Osteocyte (in vitro differentiated cells): ENCODE data around the gene RGP1. TPM values are rescaled to one million over a fixed set of nuclear protein-coding genes. Genes with fewer than 3 reads are reported as not detected.

ENCODE experiments used
- DNase-seq: peaks from one replicate; pipeline ENCODE4 v3.0.0; 2021; ENCODE audit warnings: mixed read lengths; ENCODE audit not compliant: unreplicated experiment; ENCODE audit errors: extremely low spot score
- H3K27ac Mint-ChIP-seq: one replicate; pipeline ENCODE4 v1.8.0; 2021; ENCODE audit warnings: mild to moderate bottlenecking, mixed read lengths; ENCODE audit not compliant: unreplicated experiment
- H3K27me3 Mint-ChIP-seq: one replicate; pipeline ENCODE4 v1.8.0; 2021; ENCODE audit warnings: mixed read lengths; ENCODE audit not compliant: unreplicated experiment
- H3K36me3 Mint-ChIP-seq: one replicate; pipeline ENCODE4 v1.8.0; 2021; ENCODE audit warnings: mixed read lengths; ENCODE audit not compliant: unreplicated experiment
- H3K4me1 Mint-ChIP-seq: one replicate; pipeline ENCODE4 v1.8.0; 2021; ENCODE audit warnings: mixed read lengths; ENCODE audit not compliant: unreplicated experiment
- H3K4me3 Mint-ChIP-seq: one replicate; pipeline ENCODE4 v1.8.0; 2021; ENCODE audit warnings: mild to moderate bottlenecking, moderate library complexity, mixed read lengths; ENCODE audit not compliant: unreplicated experiment
- H3K9me3 Mint-ChIP-seq: one replicate; pipeline ENCODE4 v1.8.0; 2021; ENCODE audit warnings: mixed read lengths; ENCODE audit not compliant: unreplicated experiment
- CTCF ChIP-seq: fragments of 200-600 bp; sonication (generic); IDR thresholded peaks from 2 replicates; pipeline ENCODE4 v1.5.0; 2021; ENCODE audit warnings: antibody characterized with exemption, mild to moderate bottlenecking, moderate library complexity
- total RNA-seq: library from RNA; stranded (reverse); gene quantifications from 2 replicates; pipeline ENCODE4 v1.2.1, GENCODE V29; 2021

Gene RGP1
- total RNA-seq, 1 donor from 2014 or later, result 35.9 TPM

- Mint-ChIP-seq H3K9me3 (no peaks in the 10 kb centered on the region), H3K27ac (peak overlapping the region; percentile 28), H3K4me1 (no peaks in the 10 kb centered on the region), H3K36me3 (peaks cover 73% of the 10 kb centered on the region), H3K27me3 (no peaks in the 10 kb centered on the region), H3K4me3 (no peak overlapping the region)
- TF ChIP-seq CTCF, result no peak
- DNase-seq, result no peak
Measured at GRCh38 chr9:35714579-35715252, 34.4 kb upstream of the RGP1 start.

- Mint-ChIP-seq H3K27ac (peak overlapping the region; percentile 12), H3K27me3 (no peaks in the 10 kb centered on the region), H3K4me3 (no peak overlapping the region), H3K9me3 (no peaks in the 10 kb centered on the region), H3K36me3 (peaks cover 66% of the 10 kb centered on the region), H3K4me1 (no peaks in the 10 kb centered on the region)
- TF ChIP-seq CTCF, result peak; percentile 14
- DNase-seq, result no peak
Measured at GRCh38 chr9:35716230-35716629, 32.9 kb upstream of the RGP1 start.

GRCh38 chr9:35717132-35717870, 31.8 kb upstream of the RGP1 start:
- no peaks in the 10 kb centered on the region for H3K27me3 Mint-ChIP-seq
- no peak for TF ChIP-seq CTCF
- no peak overlapping the region for H3K27ac Mint-ChIP-seq
- no peak overlapping the region for H3K4me3 Mint-ChIP-seq
- peaks cover 68% of the 10 kb centered on the region for H3K36me3 Mint-ChIP-seq
- H3K4me1 Mint-ChIP-seq, result no peaks in the 10 kb centered on the region
- DNase-seq, result no peak
- no peaks in the 10 kb centered on the region for H3K9me3 Mint-ChIP-seq

- no peak overlapping the region for H3K27ac Mint-ChIP-seq
- no peak overlapping the region for H3K4me3 Mint-ChIP-seq
- no peak for TF ChIP-seq CTCF
- H3K4me1 Mint-ChIP-seq, result no peaks in the 10 kb centered on the region
- no peak for DNase-seq
- H3K9me3 Mint-ChIP-seq, result no peaks in the 10 kb centered on the region
- H3K36me3 Mint-ChIP-seq, result peaks cover 73% of the 10 kb centered on the region
- no peaks in the 10 kb centered on the region for H3K27me3 Mint-ChIP-seq
Measured at GRCh38 chr9:35718721-35719511, 30.2 kb upstream of the RGP1 start.

- Mint-ChIP-seq H3K4me1 (no peaks in the 10 kb centered on the region), H3K27ac (no peak overlapping the region), H3K9me3 (no peaks in the 10 kb centered on the region), H3K36me3 (peaks cover 76% of the 10 kb centered on the region), H3K27me3 (no peaks in the 10 kb centered on the region), H3K4me3 (no peak overlapping the region)
- DNase-seq, result no peak
- TF ChIP-seq CTCF, result no peak
Measured at GRCh38 chr9:35719546-35719945, 29.5 kb upstream of the RGP1 start.
